Activated CD4-positive, alpha-beta T cell treated with anti-CD3 and anti-CD28 coated beads, Interleukin-2, amount 50 U/mL, for 4 hours (primary cell): Measurements from ENCODE around the gene NUP93.
A peak's percentile ranks its signal among the peaks of the same experiment; 100 is the strongest.

Experiments
- DNase-seq, 2 experiments: peaks; one replicate each; pipeline ENCODE4 v3.0.0-alpha.2; 2020

Gene NUP93

DNA sequence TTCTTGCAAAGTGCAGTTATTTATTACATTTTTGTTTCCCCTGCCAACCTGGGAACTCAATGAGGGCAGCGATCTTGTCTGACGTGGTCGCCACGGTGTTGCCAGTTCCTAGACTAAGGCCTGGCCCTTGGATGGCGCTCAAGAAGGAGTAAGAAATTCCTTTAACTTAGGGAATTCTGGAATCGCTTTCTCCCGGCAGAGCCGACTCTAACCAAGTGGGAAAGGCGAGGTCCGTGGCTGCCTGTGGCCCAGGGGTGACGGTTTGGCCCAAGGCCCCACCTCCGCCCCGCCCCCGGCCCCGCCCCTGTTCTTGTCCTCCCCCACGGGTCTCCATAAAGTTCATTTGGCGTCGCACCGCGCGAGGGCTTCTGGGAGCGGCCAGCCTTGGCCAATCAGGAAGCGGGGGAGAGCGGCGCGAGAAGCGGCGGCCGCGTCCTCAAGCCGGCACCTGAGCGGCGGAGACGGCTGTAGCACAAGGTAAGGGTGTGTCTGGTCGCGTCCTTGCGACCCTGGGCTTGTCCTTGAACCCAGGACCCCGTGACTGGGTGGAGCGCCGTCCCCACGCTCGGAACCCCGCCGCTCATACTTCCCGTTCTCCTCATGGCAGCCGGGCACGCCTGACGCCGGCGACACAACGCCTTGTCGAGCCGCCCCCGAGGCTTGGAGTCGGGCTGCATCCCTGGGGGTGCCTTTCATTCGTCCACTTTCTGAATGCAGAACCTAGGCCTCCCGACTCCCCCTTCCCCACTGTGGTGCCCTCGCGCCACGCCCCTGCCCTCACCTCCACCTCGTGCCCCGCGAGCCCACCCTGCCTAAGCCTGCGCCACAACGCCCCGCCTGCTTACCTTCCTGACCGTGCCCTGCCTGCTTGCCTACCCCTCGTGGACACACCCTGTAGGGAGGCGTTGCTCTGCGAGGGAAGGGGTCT lies at the start of gene NUP93:
Gene NUP93, plus strand, starts transcription at position 395 of the 928 bp plus-strand sequence. CDS start 18,119 bp downstream, outside the sequence.
- DNase-seq, result peak; percentile 85 to 88

DNA sequence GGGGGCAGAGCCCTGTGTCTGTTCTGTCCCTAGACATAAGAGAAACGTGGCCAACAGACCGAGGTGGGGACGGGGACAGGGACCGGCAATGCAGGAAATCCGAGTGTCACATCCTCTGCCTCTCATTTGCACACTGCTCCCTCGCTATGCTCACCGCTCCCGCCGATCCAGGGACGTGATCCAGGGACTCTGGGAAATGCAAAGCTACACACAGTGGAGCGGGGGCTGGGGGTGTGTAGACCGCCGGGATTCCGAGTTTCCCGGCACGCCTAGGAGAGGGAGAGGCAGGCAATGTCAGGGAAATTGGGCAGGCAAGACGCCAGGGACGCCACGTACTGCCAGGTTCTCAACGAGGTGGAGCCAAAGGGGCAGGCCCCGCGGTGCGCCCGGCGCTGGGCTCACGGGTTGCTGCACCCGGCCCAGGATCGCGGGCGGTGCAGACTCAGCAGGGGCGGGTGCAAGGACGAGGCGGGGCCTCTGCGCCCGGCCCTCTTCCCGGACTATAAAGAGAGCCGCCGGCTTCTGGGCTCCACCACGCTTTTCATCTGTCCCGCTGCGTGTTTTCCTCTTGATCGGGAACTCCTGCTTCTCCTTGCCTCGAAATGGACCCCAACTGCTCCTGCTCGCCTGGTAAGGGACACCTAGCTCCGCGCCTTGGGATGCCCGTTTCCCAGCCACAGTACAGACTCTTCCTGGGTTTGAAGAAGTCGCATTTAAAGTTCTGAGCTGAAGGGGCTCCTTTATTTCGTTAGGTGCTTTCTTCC lies 47.8 kb upstream of the NUP93 start, which contains the start of gene MT1X:
Gene MT1X, plus strand, starts transcription at position 532 of the 764 bp plus-strand sequence. Its CDS starts 71 bp downstream, at position 603.
- DNase-seq, result peak; percentile 76 to 77

DNA sequence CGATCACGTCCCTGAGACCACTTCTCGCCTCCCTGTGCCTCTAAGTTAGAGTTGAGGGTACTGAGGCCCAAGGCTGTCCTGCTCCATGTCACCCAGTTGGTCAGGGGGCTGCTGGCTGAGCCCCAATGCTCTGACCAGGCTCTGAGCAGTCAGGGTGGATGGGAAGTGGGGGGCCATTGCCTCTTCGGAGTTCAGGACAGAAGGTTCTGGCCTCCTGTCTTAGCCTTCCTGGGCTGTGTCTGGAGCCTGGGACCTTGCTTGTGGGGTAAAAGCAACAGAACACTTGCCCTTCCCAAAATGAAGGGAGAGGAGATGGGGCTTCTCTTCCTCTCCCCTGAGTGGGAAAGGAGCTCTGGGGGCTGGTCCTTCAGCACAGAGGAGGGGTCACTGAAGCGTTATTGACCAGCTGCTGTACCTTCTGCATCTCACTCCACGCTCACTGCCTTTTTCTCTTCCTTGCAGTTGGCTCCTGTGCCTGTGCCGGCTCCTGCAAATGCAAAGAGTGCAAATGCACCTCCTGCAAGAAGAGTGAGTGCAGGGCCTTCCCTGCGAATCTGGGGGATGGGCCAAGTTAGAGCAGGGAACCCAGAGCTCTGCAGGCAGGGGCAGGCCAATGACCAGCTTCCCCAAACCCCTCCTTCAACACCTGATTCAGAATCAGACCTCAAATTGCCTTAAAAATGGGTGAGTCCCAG lies 47.1 kb upstream of the NUP93 start:
- DNase-seq, result no peak

DNA sequence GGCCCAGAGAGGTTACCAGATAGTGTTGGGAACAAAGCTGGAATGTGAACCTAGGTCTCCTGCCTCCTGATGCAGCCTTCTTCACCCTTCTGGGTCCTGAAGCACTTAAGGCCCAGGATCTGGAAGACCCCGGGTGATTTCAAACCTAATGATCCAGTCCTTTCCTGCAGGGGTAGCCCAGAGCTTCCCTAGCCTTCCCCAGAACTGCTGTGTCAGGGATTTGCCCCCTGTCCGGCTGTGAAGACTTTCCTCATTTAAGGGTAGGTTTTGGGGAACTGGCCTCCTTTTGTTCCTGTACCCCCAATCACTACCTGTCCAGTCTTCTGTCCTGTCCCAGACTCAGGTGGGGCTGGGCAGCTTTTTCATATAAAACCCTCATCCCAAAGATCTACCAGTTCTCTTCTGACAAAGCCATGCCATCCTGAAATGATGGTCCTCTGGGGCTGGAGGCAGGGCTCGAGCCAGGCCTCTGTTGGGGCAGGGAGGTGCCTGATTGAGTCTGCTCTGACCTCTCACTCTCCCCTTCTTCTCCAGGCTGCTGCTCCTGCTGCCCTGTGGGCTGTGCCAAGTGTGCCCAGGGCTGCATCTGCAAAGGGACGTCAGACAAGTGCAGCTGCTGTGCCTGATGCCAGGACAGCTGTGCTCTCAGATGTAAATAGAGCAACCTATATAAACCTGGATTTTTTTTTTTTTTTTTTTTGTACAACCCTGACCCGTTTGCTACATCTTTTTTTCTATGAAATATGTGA lies 46.3 kb upstream of the NUP93 start:
- no peak for DNase-seq

DNA sequence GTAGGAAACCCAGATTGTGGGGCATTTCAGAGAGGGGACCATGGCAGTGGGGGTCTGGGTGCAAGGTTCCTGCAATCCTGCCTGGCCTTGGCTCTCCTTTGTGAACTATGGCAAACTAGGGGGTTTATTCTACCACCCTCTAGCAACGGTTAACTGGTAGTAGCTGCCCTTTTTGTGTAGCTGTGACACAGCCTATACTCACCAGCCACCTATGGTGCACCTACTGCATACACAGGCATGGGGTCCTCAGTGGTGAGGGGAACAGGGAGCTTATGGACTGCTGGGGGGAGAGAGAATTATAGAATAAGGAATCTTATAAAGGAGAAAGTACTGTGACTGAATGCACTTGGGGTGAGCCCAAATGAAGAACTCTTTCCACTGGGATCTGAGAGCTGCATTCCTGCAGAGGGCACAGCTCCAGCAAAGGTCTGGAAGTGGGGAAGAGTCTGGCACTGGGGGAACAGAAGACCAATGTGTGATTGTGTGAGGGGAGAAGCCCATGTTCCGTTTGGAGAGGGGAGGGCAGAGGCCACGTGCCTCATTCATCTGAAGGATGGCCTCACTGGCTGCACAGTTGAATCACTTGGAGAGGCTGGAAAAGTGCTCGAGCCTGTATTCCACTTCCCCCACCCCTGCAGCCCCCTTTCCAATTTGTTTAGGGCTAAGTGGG lies 45.5 kb upstream of the NUP93 start:
- no peak for DNase-seq

DNA sequence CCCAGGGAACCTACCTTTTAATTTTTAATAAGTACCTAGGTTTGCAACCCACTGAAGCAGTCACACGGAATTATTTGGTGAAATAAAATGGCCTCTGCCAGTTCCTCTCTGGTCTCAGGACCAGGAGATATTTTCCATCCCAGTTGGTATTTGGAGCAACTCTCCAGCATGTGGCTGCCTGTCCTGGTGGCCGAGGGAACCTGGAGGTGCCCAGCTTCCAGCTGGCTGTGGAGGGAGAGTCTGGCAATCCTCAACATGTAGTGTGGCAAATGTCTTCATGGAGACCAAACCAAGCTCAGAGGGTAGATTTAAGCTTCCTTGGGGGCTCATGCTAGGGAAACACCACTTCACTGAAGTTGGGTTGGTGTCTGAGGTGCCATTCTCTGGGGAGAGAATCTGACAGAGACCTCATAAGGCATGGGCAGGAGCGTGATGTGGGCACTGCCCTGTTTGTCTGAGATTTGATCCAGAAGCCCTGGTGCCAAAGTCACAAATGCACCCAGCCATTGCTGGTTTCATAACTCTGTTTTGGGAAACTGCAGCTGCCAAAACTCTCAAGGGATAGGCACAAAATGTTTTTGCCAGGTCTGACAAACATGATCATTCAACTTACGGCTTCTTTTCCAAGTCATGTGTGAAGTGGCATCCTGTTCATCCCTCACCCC lies 44.9 kb upstream of the NUP93 start:
- DNase-seq, result no peak

DNA sequence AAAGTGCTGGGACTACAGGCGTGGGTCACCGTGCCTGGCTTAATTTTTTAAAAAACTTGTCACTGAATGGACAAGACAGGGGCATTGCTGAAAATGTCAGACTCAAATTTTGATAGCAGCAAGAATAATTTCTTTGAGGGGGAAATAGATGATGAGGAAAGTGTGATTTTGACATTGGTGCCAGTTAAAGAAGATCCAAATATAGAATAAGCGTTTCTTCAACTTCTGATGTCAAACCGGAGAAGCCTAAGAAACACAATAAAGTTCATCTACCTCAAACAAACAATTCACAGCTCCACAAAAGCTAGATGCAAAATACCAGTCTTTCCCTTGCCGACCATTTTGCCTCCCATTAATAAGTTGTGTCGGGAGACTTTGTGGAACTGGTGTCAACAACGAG lies 43.2 kb upstream of the NUP93 start:
- DNase-seq, result no peak

DNA sequence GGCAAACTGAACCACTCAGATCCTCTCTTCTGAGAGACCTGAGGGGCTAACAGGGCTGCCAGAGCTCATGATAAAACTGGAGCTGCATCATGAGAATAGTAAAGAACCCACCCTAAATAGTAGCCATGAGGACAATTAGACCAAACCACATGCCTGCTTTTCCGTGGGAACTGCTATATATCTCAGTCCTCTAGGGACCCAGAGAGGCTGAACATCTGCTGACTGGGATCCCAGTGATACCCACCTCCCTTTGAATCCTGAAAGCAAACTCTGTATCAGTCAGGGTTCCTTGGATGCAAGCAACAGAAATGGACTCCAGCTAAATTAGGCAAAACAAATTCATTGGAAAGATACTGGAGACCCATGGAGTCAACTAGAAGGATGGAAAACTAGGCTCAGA lies 41.2 kb upstream of the NUP93 start:
- no peak for DNase-seq

DNA sequence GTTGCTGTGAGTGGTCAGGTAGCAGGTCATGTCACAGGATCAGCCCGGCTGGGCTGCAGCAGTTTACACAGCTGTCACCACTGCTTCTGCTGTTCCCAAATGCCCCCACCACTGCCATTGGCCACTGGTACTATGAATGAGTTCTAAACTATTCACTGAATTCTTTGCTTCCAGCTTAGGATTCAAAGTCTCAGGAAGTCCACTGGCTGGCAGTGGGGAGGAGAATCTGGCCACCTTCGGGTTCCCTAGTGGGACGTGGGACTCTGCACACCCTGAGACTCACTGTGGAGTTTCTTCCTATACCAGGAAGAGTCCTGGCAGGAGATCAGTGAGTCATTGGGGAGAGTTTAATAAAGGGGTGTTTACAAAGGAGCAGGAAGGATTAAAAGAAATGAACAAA lies 40.8 kb upstream of the NUP93 start:
- no peak for DNase-seq

DNA sequence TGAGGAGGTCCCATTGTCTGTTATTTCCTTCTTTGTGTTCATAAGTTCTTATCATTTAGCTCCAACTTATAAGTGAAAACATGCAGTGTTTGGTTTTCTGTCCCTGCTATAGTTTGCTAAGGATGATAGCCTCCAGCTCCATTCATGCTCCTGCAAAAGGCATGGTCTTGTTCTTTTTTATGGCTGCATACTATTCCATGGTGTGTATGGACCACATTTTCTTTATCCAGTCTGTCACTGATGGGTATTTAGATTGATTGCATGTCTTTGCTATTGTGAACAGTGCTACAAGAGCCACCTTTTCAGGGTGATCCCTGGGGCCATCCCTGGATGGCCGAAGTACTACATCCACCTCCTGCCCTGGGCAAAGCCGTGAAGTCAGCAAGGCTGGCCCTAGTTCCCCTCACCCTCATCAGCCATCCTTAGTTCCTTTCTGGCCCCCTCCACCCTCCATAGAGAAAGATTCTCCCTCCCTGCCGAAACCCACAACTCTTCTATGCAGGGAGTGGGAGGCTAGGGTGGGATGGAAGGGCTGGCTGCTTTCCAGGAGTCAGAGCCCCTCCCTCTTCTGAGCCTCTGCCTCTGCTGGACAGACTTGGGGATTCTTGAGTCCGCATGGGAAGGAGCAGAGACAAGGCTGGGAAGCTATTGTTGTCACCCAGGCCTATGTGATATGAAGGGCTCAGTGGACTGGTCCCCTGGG lies 39.4 kb upstream of the NUP93 start:
- DNase-seq, result no peak

DNA sequence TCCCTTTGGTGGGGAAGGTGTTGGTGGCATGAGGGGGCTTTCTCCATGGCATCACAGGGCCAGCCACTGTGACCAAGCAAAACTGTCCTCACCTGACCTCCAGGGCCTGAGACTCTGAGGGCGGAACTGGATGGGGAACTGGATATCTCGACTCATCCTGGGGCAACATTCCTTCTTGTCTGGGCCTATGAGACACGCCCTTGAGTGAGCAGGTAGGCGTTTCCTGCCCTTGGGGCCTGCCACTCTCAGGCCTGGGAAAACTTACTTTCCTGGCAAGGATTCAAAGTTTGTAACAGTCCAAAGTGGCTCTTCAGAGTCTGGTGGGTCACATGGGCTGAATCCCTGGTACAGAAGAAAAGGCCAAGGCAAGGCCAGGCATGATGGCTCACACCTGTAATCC lies 38.0 kb upstream of the NUP93 start:
- DNase-seq, result no peak

DNA sequence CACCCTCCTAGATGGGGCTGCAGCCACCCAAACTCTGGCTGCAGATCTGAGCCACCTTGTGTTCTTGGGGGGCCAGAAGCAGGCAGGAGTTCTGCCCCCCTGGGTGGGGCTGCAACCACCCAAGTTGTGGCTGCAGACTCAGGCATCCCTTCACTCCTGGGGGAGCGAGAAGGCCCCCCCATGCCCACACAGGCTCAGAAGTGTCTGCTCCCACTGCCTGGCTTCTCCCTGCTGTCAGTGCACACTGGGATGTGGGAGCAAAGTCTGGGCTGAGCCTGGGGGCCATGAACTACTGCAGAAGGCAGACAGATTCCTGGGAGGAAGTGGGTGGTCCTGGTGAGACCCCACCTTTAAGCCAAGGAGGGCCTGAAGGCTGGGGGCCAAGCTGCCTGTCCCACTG lies 34.7 kb upstream of the NUP93 start:
- DNase-seq, result no peak

DNA sequence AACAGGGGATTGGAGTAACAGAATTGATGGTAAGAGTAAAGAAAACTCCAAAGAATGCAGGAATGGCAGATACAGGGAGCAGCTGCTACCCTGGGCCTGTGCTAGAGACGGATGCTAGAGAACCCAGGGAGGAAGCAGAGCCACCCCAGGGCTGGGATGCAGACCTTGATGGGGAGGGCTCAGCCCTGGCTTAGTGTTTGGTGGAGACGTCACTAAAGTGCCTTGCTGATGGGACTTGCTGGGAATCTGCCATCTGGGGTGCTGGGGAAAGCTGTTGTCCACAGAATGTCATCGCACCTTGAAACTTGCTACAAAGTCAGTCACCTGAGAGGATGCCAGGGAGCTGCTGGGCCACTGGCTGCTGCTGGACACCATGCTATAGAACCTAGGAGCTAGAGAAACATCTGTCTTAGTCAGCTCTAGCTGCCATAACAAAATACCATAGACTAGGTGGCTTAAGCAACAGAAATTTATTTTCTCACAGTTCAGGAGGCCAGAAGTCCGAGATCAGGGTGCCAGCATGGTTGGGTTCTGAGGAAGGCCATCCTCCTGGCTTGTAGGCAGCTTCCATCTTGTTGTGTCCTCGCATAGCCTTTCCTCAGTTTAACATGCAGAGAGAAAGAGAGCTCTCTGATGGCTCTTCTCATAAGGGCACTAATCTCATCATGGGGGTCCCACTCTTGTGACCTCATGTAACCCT lies 32.3 kb upstream of the NUP93 start:
- DNase-seq, result no peak

DNA sequence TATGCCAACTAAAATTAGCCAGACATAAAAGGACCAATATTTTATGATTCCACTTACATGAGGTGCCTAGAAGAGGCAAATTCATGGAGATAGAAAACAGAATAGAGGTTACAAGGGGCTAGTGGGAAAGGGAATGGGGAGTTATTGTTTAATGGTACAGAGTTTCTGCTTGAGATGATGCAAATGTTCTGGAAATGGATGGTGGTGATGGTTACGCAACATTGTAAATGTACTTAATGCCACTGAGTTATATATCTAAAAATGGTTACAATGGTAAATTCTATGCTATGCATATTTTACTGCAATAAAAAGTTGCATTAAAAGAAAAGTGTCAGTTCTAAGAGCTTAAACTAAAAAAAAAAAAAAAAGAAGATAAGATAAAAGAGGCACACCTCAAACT lies 29.7 kb upstream of the NUP93 start:
- DNase-seq, result no peak

DNA sequence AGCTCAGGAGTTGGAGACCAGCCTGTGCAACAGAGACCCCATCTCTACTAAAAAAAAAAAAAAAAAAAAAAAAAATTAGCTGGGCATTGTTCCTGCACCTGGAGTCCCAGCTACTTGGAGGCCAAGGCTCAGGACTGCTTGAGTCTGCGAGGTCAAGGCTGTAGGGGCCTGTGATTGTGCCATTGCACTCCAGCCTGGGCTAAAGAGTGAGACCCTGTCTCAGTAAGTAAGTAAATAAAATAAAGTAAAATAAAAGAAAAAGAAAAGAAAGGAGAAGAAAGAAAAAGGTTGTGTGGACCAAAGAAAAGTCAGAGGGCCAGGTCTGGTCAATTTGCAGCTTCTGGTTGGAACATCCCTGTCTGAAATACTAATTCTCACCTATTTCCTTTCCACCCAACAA lies 29.3 kb upstream of the NUP93 start:
- DNase-seq, result no peak

DNA sequence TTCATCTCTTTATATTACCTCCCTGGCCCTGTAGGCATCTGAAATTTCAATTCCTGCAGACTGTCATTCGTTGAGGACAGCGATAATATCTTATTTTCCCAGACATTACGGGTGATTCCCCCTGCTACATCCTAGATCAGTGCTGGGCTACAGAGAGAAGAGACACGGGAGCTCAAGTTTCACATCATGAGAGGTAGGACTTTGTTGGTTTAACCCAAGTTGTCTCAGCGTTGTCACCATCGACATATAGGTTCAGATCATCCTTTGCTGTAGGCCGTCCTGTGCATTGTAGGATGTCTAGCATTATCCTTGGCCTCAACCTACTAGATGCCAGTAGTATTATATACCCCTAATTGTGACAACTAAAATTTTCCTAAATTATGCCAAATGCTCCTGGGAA lies 28.4 kb upstream of the NUP93 start:
- DNase-seq, result no peak

DNA sequence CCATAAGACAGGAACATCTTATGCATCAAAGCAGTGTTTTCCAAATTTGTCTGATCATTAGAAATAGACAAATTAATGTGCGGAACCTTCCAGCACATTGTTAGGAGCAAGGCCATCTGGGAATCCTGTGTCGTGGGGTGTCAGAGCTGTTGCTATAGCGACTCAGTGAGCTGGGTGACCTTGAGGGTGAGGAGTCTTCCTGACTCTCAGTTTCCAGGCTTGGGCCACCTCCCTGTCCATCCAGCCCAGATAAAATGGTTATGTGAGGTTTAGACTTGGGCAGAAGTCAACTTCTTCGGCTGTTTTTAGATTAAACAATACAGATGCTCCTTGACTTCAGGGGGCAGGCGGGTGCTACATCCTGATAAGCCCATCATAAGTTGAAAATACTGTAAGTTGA lies 27.1 kb upstream of the NUP93 start:
- no peak for DNase-seq

DNA sequence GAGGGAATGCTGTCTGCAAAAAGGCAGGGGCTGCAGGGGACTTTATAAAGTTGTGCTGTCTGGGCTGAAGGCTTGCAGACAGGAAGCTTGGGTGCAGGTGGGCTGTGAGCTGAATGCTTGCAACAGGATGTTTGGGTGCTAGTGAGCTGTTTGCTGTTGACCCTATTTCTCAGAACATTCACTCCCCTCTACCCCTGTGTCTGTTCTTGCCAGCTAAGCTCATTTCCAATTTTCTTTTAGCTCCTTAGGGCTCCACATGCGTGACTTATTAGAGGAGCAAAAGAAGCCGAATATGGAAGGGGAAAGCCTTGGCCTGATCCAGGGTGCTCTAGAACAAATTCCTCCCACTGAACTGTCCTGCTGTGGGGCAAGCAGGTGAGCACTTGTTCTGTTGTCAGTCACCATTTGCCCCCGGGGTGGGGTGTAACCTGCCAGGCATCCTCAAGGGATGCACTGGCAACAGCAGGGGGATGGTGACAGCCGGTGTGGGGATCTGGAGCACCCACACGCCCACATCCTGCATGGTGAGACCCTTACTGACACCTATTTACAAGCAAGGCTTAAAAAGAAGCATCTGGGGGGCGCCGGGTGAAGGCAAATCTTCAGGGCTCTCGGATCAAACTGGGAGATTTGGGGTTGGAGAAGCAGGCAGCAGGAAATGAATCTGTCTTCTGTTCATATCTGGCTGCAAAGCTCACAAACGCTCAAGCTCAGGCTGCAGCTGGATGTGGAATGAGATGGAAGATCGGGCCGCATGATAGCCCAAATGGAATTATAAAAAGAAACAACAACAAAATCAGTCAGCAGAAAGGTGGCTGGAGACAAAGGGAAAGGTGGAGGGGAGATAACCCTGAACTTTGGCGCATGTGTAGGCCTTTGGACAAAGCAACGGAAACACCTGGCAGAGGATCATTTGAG lies 21.1 kb upstream of the NUP93 start:
- no peak for DNase-seq

DNA sequence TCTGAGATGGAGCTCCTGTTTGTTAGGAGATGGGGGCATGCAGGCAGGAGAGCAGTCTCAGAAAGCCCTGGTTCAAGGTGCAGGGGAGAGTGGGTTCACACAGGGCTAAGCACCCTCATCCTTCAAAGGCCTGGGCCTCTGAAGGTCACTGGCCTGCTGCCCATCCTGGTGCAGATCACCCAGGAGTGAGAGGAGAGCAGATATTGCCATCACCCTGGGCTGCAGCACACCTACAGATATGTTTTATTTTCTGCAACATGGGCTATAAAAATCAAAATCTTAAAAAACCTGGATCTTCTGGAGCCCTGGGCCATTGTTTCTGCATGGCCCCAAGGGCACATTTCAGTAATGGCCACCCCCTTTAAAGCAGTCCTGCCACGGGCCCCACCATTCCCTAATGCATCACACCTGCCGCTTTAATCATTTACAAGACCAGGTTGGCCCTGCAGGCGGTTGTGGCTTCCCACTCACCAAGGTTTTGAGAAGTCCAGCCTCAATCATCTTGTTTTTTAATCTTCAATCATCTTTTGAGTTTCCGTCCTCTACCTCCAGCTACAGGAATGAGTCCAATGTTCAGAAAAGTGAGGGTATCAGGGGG lies 20.4 kb upstream of the NUP93 start:
- DNase-seq, result no peak
